Ascending aorta (tissue), 2 donors: Measurements from ENCODE around the gene NEU2. TPM values are rescaled to one million over a fixed set of nuclear protein-coding genes. Genes with fewer than 3 reads are reported as not detected.
"Not testable (repeated sequence)": the region's sequence is repeated elsewhere in the genome, so short reads cannot be mapped to it uniquely, and the experiment has no call there.

Source experiments
- DNase-seq, 2 donors: peaks; one replicate each; pipeline ENCODE4 v3.0.0-alpha.2; 2019; ENCODE audit warnings: low spot score in 2 of 2
- H3K27ac ChIP-seq, 2 donors: fragments of 200-600 bp; sonication (generic); one replicate each; pipeline ENCODE4 v1.5.1; 2016 to 2017; ENCODE audit warnings: mild to moderate bottlenecking in 1 of 2
- H3K27me3 ChIP-seq: fragments of 200-600 bp; sonication (generic); one replicate; pipeline ENCODE4 v1.5.1; 2017
- H3K36me3 ChIP-seq, 2 donors: fragments of 200-600 bp; sonication (generic); one replicate each; pipeline ENCODE4 v1.5.1; 2016
- H3K4me1 ChIP-seq, 2 donors: fragments of 200-600 bp; sonication (generic); one replicate each; pipeline ENCODE4 v1.5.1; 2016 to 2017; ENCODE audit warnings: mild to moderate bottlenecking in 1 of 2
- H3K4me3 ChIP-seq, 2 donors: fragments of 200-600 bp; sonication (generic); one replicate each; pipeline ENCODE4 v1.5.1; 2016 to 2017; ENCODE audit warnings: mild to moderate bottlenecking in 1 of 2
- H3K9me3 ChIP-seq, 2 donors: fragments of 200-600 bp; sonication (generic); one replicate each; pipeline ENCODE4 v1.5.1; 2016
- intact Hi-C: fragments of 100-400 bp; cut with DNase I; formaldehyde crosslinking; loops from one replicate; pipeline ENCODE4 v1.15.1; 2023
- total RNA-seq: library from RNA; depleted of rRNA; stranded (reverse); fragments of >200 nt; gene quantifications from one replicate; pipeline ENCODE4 v1.1.0, GENCODE V29; 2016
- TF ChIP-seq, protein P1 (sequence below), 3 experiments: fragments of 200-600 bp in 2 of 3; fragments of 450-650 bp in 1 of 3; sonication (generic) in 2 of 3; IDR thresholded peaks; one replicate each; pipeline ENCODE4 v1.5.1; 2016 to 2019; ENCODE audit warnings: antibody characterized with exemption in 3 of 3, mild to moderate bottlenecking in 1 of 3, moderate library complexity in 1 of 3

Gene NEU2
- total RNA-seq, 1 donor from 2014 or later: not detected

DNA sequence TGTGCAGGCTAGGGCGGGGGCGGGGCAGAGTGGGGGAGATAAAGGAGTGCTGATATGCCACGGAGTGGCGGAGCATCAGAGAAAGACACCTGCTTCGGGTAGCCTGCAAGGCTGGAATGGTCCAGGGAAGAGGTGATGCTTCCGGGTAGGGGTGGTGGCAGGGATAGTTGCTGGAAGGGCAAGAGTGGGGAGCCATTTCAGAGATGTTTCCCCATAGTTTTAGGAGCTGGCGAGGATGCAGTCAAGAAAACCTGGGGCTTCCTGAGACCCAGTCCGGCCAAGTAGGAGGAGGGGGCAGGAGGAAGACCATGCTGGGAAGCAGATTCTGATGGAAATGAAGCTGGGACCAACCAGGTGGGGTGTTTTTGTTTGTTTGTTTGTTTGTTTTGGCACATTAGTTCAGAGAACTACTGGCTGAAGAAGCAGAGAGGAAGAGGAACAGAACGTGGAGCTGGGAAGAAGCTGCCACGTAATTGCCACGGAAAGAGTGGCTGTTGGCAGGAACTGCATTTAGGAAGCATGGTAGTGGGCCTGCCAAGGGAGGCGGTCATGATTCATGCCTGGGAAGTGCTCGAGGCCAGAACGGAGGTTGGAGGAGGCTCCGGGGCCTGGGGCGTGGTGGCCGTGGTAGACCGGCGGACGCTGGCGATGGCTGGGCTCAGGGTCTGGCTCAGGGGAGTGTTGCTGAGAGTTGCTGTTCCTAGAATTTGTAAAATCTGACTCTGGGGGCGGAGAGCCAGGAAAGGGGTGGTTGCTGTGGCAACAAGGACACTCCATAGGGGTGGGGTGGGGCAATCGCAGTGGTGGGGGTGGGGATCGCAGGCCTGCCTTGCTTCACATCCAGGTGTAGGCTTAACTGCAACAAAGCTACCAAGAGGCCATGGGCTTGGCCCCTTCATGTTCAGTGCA, 19.0 kb downstream of the NEU2 start:
- Histone ChIP-seq H3K4me3 (no peak overlapping the region), H3K27ac (peak overlapping the region in 1 of 2 donors; percentile 32), H3K4me1 (peaks cover 0 to 3% of the 10 kb centered on the region in 2 donors), H3K27me3 (no peaks in the 10 kb centered on the region), H3K36me3 (no peaks in the 10 kb centered on the region), H3K9me3 (no peaks in the 10 kb centered on the region)
- intact Hi-C loops: loop anchor here (5.0 kb wide), 2 partner anchors 199 to 201 kb away; partner anchors contain the start of gene ATG16L1
- TF ChIP-seq, protein P1, sequence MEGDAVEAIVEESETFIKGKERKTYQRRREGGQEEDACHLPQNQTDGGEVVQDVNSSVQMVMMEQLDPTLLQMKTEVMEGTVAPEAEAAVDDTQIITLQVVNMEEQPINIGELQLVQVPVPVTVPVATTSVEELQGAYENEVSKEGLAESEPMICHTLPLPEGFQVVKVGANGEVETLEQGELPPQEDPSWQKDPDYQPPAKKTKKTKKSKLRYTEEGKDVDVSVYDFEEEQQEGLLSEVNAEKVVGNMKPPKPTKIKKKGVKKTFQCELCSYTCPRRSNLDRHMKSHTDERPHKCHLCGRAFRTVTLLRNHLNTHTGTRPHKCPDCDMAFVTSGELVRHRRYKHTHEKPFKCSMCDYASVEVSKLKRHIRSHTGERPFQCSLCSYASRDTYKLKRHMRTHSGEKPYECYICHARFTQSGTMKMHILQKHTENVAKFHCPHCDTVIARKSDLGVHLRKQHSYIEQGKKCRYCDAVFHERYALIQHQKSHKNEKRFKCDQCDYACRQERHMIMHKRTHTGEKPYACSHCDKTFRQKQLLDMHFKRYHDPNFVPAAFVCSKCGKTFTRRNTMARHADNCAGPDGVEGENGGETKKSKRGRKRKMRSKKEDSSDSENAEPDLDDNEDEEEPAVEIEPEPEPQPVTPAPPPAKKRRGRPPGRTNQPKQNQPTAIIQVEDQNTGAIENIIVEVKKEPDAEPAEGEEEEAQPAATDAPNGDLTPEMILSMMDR (IDR thresholded peaks at IDR 0.05): no peak
- peak; percentile 50 to 83 for DNase-seq

DNA sequence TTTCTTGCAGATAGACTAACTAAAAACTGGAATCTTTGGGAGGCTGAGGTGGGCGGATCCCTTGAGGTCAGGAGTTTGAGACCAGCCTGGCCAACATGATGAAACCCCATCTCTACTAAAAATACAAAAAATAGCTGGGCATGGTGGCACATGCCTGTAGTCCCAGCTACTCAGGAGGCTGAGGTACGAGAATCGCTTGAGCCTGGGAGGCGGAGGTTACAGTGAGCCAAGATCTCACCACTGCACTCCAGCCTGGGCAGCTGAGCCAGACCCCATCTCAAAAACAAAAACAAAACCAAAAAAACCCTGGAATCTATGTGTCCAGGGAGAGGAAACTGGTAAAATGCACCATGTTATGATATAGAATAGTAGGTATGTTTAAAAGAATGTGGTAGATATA, 20.0 kb downstream of the NEU2 start:
- H3K27me3 ChIP-seq, H3K9me3 ChIP-seq, H3K27ac ChIP-seq, H3K4me3 ChIP-seq, H3K36me3 ChIP-seq, H3K4me1 ChIP-seq, DNase-seq: not testable (repeated sequence)
- intact Hi-C loops: loop anchor here (5.0 kb wide), 2 partner anchors 200 kb away; partner anchors contain the start of gene ATG16L1

DNA sequence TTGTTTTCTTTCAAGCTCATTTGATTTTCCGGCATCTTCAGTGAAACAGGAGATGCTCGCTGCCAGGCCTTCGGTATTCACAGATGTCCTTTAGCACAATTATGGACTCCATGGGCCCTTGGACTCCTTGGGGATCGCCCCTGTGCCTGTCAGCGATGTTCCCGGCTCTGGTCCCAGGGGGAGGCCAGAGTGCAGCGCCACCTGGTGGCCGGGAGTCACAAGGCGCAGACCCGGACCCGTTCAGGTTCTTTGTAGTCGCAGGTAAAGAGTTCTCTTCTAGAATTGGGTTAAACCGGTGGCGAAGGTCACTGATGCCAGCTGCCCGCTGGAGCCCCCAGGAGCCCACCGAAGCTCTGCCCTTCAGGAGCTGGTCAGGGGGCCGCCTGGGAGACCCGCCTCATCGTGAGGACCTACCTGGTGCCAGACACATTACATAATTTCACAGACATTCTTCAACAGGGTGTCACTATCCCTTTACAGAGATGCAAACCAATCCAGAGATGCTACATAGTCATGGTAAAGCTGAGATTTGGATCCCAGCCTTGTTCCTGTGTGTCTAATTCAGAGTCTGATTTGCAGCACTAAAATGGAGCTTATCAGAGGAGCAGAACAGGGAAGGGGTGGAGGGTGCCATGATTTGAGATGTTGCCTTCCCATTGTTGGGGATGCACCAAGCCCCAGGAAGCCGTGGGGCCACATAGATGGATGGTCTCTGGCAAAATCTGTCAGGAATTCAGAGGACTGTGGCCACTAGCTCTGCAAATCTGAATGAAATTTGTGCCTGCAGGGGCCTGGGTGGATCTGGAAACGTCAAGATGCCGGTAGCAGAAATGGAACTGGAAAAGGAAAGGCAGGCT, 21.7 kb downstream of the NEU2 start:
- H3K36me3 ChIP-seq: no peaks in the 10 kb centered on the region
- intact Hi-C loops: loop anchor here (5.0 kb wide), 2 partner anchors 198 to 202 kb away; partner anchors contain the start of gene ATG16L1
- peak in 1 of 2 donors; percentile 74 for DNase-seq
- no peaks in the 10 kb centered on the region for H3K27me3 ChIP-seq
- TF ChIP-seq, protein P1 (IDR thresholded peaks at IDR 0.05): peak; percentile 76 to 91 (median 86)
- no peak overlapping the region for H3K27ac ChIP-seq
- no peaks in the 10 kb centered on the region for H3K9me3 ChIP-seq
- no peak overlapping the region for H3K4me3 ChIP-seq
- H3K4me1 ChIP-seq: peaks cover 0 to 3% of the 10 kb centered on the region in 2 donors

- DNase-seq: no peak
- no peaks in the 10 kb centered on the region for H3K9me3 ChIP-seq
- TF ChIP-seq, protein P1 (IDR thresholded peaks at IDR 0.05): no peak
- H3K4me3 ChIP-seq: no peak overlapping the region
- intact Hi-C loops: no loop called here
- no peak overlapping the region for H3K27ac ChIP-seq
- H3K27me3 ChIP-seq: no peaks in the 10 kb centered on the region
- peaks cover 0 to 3% of the 10 kb centered on the region in 2 donors for H3K4me1 ChIP-seq
- H3K36me3 ChIP-seq: no peaks in the 10 kb centered on the region
Measured at GRCh38 chr2:233055362-233055761, 22.9 kb downstream of the NEU2 start.

DNA sequence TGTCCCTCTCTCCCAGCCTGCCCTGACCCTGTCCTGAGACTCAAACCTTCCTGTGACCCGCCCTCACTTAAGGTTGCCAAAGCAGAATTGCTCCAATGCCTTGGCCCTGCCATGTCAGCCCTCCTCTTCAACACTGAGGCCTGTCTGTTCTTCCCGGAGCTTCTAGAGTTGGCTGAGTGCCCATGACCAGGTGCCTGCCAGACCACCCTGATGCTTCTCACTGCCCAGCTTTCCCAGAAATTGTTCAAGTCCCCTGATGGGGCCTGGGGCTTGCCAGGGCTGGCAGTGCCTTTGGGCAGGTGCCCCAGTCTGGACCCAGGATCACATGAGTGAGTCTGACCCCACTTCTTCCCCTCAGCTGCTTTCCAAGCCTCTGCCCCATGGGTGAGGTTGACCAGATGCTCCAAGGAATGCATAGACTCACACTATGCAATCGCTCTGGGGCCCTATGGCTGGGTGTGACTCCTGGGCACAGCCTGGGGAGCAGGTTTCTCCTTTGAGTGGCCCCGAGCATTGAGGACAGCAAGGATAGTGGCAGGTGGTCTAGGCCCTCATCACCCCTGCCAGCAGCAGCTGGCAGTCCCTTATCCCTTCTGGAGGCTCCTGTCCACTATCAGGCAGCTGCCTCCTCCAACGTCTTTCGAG, 24.6 kb downstream of the NEU2 start:
- Histone ChIP-seq H3K27ac (no peak overlapping the region), H3K36me3 (no peaks in the 10 kb centered on the region), H3K4me3 (no peak overlapping the region), H3K9me3 (no peaks in the 10 kb centered on the region), H3K27me3 (no peaks in the 10 kb centered on the region), H3K4me1 (no peaks in the 10 kb centered on the region)
- intact Hi-C loops: no loop called here
- TF ChIP-seq, protein P1 (IDR thresholded peaks at IDR 0.05): no peak
- DNase-seq: no peak
